WTC11 (cell line): Measurements from ENCODE around the gene SLC15A5. TPM values are rescaled to one million over a fixed set of nuclear protein-coding genes. Genes with fewer than 3 reads are reported as not detected.

Experiments used
- ATAC-seq: fragments of 200-7000 bp; cut with Tn5 transposase; 2 replicates; pipeline ENCODE4 v1.10.0; 2021; ENCODE audit warnings: mild to moderate bottlenecking, moderate library complexity
- CTCF ChIA-PET: fragments of 300-600 bp; sonication (Branson Sonifier 250); formaldehyde crosslinking; loops from one replicate; lab custom pipeline; 2021; ENCODE audit warnings: antibody characterized with exemption; lab: Charles Lee
- POLR2A ChIA-PET: fragments of 350-600 bp; sonication (Branson Sonifier 250); formaldehyde crosslinking; loops from one replicate; lab custom pipeline; 2021; ENCODE audit warnings: antibody characterized with exemption; lab: Charles Lee
- DNase-seq: peaks from one replicate; pipeline ENCODE4 v3.0.0; 2021; ENCODE audit warnings: low spot score
- H3K27ac Mint-ChIP-seq: 2 replicates; pipeline ENCODE4 v1.8.0; 2021; ENCODE audit warnings: mixed read lengths
- H3K27me3 Mint-ChIP-seq: 2 replicates; pipeline ENCODE4 v1.8.0; 2021; ENCODE audit warnings: low read depth, mild to moderate bottlenecking, moderate library complexity, mixed read lengths
- H3K36me3 Mint-ChIP-seq: 2 replicates; pipeline ENCODE4 v1.8.0; 2021; ENCODE audit warnings: mixed read lengths
- H3K4me1 Mint-ChIP-seq: 2 replicates; pipeline ENCODE4 v1.8.0; 2022; ENCODE audit warnings: mixed read lengths
- H3K4me3 Mint-ChIP-seq: 2 replicates; pipeline ENCODE4 v1.8.0; 2021; ENCODE audit warnings: mild to moderate bottlenecking, moderate library complexity, mixed read lengths
- H3K9me3 Mint-ChIP-seq: 2 replicates; pipeline ENCODE4 v1.8.0; 2021; ENCODE audit warnings: mixed read lengths
- AR ChIP-seq: fragments of 250-450 bp; sonication (Bioruptor Pico); IDR thresholded peaks from 2 replicates; pipeline ENCODE4 v1.9.0; 2021; ENCODE audit warnings: mild to moderate bottlenecking
- CBFB ChIP-seq: sonication (generic); formaldehyde crosslinking; IDR thresholded peaks from 2 replicates; pipeline ENCODE4 v1.8.1; 2022; ENCODE audit warnings: mild to moderate bottlenecking, low read depth, missing genetic modification reagents
- CREB1 ChIP-seq: sonication (generic); formaldehyde crosslinking; IDR thresholded peaks from 2 replicates; pipeline ENCODE4 v1.8.0; 2023; ENCODE audit warnings: mild to moderate bottlenecking, missing genetic modification reagents
- EMX1 ChIP-seq: fragments of 250-450 bp; sonication (Bioruptor Pico); IDR thresholded peaks from 2 replicates; pipeline ENCODE4 v1.8.0; 2021; ENCODE audit warnings: mild to moderate bottlenecking
- ETV6 ChIP-seq: sonication (generic); formaldehyde crosslinking; IDR thresholded peaks from 2 replicates; pipeline ENCODE4 v1.8.1; 2022; ENCODE audit warnings: mild to moderate bottlenecking, missing genetic modification reagents
- GTF2I ChIP-seq: fragments of 250-450 bp; sonication (Bioruptor Pico); conservative IDR thresholded peaks from 2 replicates; pipeline ENCODE4 v1.4.0; 2021; ENCODE audit warnings: mild to moderate bottlenecking
- JAZF1 ChIP-seq: fragments of 250-450 bp; sonication (Bioruptor Pico); IDR thresholded peaks from 2 replicates; pipeline ENCODE4 v1.9.0; 2021; ENCODE audit warnings: moderate library complexity, mild to moderate bottlenecking, inconsistent platforms
- JUN ChIP-seq: sonication (generic); formaldehyde crosslinking; IDR thresholded peaks from 2 replicates; pipeline ENCODE4 v1.8.0; 2023; ENCODE audit warnings: mild to moderate bottlenecking, missing genetic modification reagents
- MXD4 ChIP-seq: fragments of 250-450 bp; sonication (Bioruptor Pico); IDR thresholded peaks from 2 replicates; pipeline ENCODE4 v1.8.0; 2021; ENCODE audit warnings: mild to moderate bottlenecking, moderate library complexity, borderline replicate concordance
- NFYB ChIP-seq: sonication (generic); formaldehyde crosslinking; conservative IDR thresholded peaks from 2 replicates; pipeline ENCODE4 v1.8.0; 2022; ENCODE audit warnings: low read depth, missing genetic modification reagents
- NR3C1 ChIP-seq: sonication (generic); formaldehyde crosslinking; conservative IDR thresholded peaks from 2 replicates; pipeline ENCODE4 v1.8.1; 2023; ENCODE audit warnings: low read depth, mild to moderate bottlenecking, missing genetic modification reagents
- OVOL2 ChIP-seq: fragments of 250-450 bp; sonication (Bioruptor Pico); IDR thresholded peaks from 2 replicates; pipeline ENCODE4 v1.9.0; 2021; ENCODE audit warnings: mild to moderate bottlenecking, borderline replicate concordance
- SMAD4 ChIP-seq: sonication (generic); formaldehyde crosslinking; IDR thresholded peaks from 2 replicates; pipeline ENCODE4 v1.8.0; 2022; ENCODE audit warnings: mild to moderate bottlenecking, missing genetic modification reagents
- SOX15 ChIP-seq: fragments of 250-450 bp; sonication (Bioruptor Pico); IDR thresholded peaks from 2 replicates; pipeline ENCODE4 v1.9.0; 2021; ENCODE audit warnings: mild to moderate bottlenecking
- ZNF121 ChIP-seq: sonication (generic); formaldehyde crosslinking; IDR thresholded peaks from 2 replicates; pipeline ENCODE4 v1.8.0; 2023; ENCODE audit warnings: missing genetic modification reagents
- ZNF396 ChIP-seq: fragments of 250-450 bp; sonication (Bioruptor Pico); IDR thresholded peaks from 2 replicates; pipeline ENCODE4 v1.8.0; 2021; ENCODE audit warnings: mild to moderate bottlenecking, moderate library complexity, borderline replicate concordance
- ZNF671 ChIP-seq: fragments of 250-450 bp; sonication (Bioruptor Pico); IDR thresholded peaks from 2 replicates; pipeline ENCODE4 v1.8.0; 2021; ENCODE audit warnings: mild to moderate bottlenecking
- total RNA-seq: library from RNA; stranded (reverse); gene quantifications from 3 replicates; pipeline ENCODE4 v1.2.3, GENCODE V29; 2021
- TF ChIP-seq, protein P1 (sequence below): sonication (generic); formaldehyde crosslinking; conservative IDR thresholded peaks from 2 replicates; pipeline ENCODE4 v1.8.1; 2022; ENCODE audit warnings: mild to moderate bottlenecking, missing genetic modification reagents
- TF ChIP-seq, protein P2 (sequence below): fragments of 200-600 bp; IDR thresholded peaks from 2 replicates; pipeline ENCODE4 v1.8.0; 2022; ENCODE audit warnings: antibody characterized with exemption
- TF ChIP-seq, protein P3 (sequence below): sonication (generic); formaldehyde crosslinking; IDR thresholded peaks from 2 replicates; pipeline ENCODE4 v1.8.0; 2022; ENCODE audit warnings: mild to moderate bottlenecking, missing genetic modification reagents

The SLC15A5 gene
- total RNA-seq, 1 experiment from 2014 or later: not detected

DNA sequence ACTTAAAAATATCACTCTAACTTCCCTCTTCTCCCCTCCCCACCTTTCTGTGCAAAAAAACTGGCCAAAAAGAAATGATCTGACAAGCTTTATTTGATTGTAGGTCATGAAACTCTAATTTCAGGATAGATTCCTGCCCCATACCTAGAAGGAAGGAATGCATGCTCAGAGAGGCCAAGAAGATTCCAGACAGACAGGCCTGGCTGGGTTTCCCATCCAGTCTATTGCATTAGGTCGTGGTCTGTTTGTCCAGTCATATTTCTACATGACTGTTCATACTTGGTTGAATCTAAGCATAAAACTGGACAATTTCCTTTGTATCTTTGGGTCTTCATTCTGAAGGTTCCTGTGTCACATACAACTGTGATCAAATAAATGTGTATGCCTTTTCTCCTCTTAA, 20.0 kb upstream of the SLC15A5 start (continued):
- TF ChIP-seq JAZF1 (CRISPR knock-in tag) (no peak), MXD4 (CRISPR knock-in tag) (no peak), SOX15 (CRISPR knock-in tag) (no peak)

DNA sequence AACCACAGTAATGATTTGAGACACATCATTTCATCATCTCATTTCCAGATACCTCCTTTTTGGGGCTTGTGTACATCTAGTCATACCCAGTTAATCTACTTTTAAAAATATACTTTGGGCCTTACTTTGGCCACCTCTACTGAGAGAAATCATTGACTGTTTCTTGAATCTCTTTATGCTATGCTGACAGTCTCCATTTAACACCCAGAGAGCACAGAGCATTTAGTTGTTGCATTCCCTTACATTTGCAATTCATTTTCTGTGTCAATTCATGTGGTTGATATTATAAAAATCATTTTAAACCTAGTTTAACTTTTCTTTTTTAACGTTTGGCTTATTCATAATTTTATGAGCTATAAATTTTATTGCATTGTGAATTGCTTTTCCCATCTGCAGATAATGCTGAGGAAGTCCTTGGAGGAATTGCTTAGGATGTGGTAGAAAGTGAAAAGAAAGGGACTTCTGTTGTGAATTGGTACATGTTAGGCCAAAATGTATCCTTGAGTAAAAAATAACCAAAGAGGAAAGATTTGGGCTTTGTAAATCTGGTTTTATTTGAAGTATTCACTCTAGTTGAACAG, 17.0 kb upstream of the SLC15A5 start:
- H3K27me3 Mint-ChIP-seq: no peaks in the 10 kb centered on the region
- CTCF ChIA-PET: no interaction called here
- POLR2A ChIA-PET: interaction anchor here (0.6 kb wide), 1 partner anchor 48 kb away, joined by 6 read pairs; no protein-coding TSS in a partner anchor
- H3K9me3 Mint-ChIP-seq: no peaks in the 10 kb centered on the region
- H3K36me3 Mint-ChIP-seq: no peaks in the 10 kb centered on the region
- TF ChIP-seq CBFB (CRISPR knock-in tag) (no peak), ETV6 (CRISPR knock-in tag) (no peak)
- peaks cover 2% of the 10 kb centered on the region for H3K4me1 Mint-ChIP-seq
- H3K4me3 Mint-ChIP-seq: no peak overlapping the region
- DNase-seq (no peak), ATAC-seq (no peak)
- no peak overlapping the region for H3K27ac Mint-ChIP-seq

DNA sequence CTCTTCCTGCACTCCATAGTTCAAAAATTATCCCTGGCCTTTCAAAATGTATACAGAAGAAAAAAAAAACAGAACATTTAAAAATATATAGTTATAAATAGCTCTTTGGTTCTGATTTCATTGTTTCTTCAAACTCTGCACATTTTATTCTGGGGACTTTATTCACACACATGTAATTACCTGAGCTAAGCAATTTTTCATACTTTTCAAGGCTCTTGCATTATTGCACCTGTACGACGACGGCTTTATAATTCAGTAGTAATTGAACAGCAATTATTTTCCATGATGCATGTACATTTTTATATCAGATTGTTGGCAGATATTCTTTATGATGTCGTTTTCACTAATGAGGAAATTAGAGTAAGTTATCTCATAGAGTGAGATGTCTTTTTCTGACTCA, 13.5 kb upstream of the SLC15A5 start:
- Mint-ChIP-seq H3K27ac (no peak overlapping the region), H3K27me3 (no peaks in the 10 kb centered on the region), H3K9me3 (no peaks in the 10 kb centered on the region), H3K4me1 (no peaks in the 10 kb centered on the region), H3K36me3 (no peaks in the 10 kb centered on the region), H3K4me3 (no peak overlapping the region)
- no peak for ATAC-seq
- CTCF ChIA-PET: no interaction called here
- DNase-seq: no peak
- POLR2A ChIA-PET: no interaction called here
- TF ChIP-seq JUN (CRISPR knock-in tag) (no peak), NR3C1 (CRISPR knock-in tag) (no peak)
- TF ChIP-seq, protein P1, sequence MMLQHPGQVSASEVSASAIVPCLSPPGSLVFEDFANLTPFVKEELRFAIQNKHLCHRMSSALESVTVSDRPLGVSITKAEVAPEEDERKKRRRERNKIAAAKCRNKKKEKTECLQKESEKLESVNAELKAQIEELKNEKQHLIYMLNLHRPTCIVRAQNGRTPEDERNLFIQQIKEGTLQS (CRISPR knock-in tag): no peak

DNA sequence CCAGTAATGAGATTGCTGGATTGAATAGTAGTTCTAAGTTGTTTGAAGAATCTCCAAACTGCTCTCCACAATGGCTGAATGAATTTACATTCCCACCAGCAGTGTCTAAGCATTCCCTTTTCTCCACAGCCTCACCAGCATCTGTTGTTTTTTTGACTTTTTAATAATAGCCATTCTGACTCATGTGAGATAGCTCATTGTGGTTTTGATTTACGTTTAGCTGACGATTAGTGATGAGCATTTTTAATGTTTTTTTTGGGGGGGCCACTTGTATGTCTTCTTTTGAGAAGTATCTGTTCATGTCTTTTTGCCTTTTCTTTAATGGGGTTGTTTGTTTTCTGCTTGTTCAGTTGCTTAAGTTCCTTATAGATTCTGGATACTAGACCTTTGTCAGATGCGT, 8.1 kb upstream of the SLC15A5 start:
- Mint-ChIP-seq H3K4me1 (peaks cover 4% of the 10 kb centered on the region), H3K27me3 (no peaks in the 10 kb centered on the region), H3K36me3 (no peaks in the 10 kb centered on the region), H3K4me3 (no peak overlapping the region), H3K9me3 (no peaks in the 10 kb centered on the region), H3K27ac (no peak overlapping the region)
- CTCF ChIA-PET: no interaction called here
- POLR2A ChIA-PET: no interaction called here
- no peak for TF ChIP-seq ZNF396 (CRISPR knock-in tag)
- no peak for TF ChIP-seq NFYB
- no peak for TF ChIP-seq SMAD4 (CRISPR knock-in tag)
- TF ChIP-seq NR3C1 (CRISPR knock-in tag): no peak
- no peak for TF ChIP-seq ZNF671 (CRISPR knock-in tag)
- TF ChIP-seq MXD4 (CRISPR knock-in tag): no peak
- TF ChIP-seq, protein P2, sequence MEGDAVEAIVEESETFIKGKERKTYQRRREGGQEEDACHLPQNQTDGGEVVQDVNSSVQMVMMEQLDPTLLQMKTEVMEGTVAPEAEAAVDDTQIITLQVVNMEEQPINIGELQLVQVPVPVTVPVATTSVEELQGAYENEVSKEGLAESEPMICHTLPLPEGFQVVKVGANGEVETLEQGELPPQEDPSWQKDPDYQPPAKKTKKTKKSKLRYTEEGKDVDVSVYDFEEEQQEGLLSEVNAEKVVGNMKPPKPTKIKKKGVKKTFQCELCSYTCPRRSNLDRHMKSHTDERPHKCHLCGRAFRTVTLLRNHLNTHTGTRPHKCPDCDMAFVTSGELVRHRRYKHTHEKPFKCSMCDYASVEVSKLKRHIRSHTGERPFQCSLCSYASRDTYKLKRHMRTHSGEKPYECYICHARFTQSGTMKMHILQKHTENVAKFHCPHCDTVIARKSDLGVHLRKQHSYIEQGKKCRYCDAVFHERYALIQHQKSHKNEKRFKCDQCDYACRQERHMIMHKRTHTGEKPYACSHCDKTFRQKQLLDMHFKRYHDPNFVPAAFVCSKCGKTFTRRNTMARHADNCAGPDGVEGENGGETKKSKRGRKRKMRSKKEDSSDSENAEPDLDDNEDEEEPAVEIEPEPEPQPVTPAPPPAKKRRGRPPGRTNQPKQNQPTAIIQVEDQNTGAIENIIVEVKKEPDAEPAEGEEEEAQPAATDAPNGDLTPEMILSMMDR: no peak
- DNase-seq (no peak), ATAC-seq (no peak)

GRCh38 chr12:16282978-16283377, 5.5 kb upstream of the SLC15A5 start:
- Mint-ChIP-seq H3K27ac (no peak overlapping the region), H3K4me3 (no peak overlapping the region), H3K27me3 (no peaks in the 10 kb centered on the region; the same call in 1 of the 2 replicates), H3K36me3 (0 out of 2 replicates have a peak, but pooled peaks cover 3% of the 10 kb centered on the region), H3K4me1 (peaks cover 4% of the 10 kb centered on the region), H3K9me3 (no peaks in the 10 kb centered on the region)
- ATAC-seq: no peak
- POLR2A ChIA-PET: no interaction called here
- CTCF ChIA-PET: no interaction called here
- no peak for TF ChIP-seq OVOL2 (CRISPR knock-in tag)
- DNase-seq: no peak

DNA sequence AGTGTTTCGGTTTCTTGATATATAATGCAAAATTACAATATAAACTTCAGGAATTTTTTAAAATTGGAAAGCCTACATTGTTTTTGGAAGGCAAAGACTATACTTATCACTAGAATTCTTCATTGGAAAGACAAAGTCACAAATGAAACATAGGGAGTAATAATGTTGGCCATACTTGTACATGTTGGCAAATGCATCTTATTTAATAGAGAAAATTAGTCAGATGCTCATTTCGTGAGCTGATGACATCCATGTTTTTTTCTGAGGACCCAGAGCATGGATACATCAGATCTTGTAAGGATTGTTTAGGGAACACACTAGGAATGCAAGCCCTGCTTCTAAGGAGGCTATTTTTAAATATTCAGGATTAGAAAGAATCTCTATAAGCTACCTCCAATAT, 4.6 kb upstream of the SLC15A5 start:
- H3K4me3 Mint-ChIP-seq: no peak overlapping the region
- ATAC-seq: no peak
- ChIA-PET CTCF (no interaction called here), POLR2A (no interaction called here)
- DNase-seq: no peak
- H3K27ac Mint-ChIP-seq: no peak overlapping the region
- no peaks in the 10 kb centered on the region for H3K9me3 Mint-ChIP-seq
- peaks cover 8% of the 10 kb centered on the region for H3K4me1 Mint-ChIP-seq
- 0 out of 2 replicates have a peak, but pooled peaks cover 3% of the 10 kb centered on the region for H3K36me3 Mint-ChIP-seq
- H3K27me3 Mint-ChIP-seq: no peaks in the 10 kb centered on the region; the same call in 1 of the 2 replicates
- TF ChIP-seq GTF2I (CRISPR knock-in tag) (no peak), CREB1 (no peak), JUN (CRISPR knock-in tag) (no peak), ZNF121 (CRISPR knock-in tag) (no peak), AR (CRISPR knock-in tag) (no peak), JAZF1 (CRISPR knock-in tag) (no peak), EMX1 (CRISPR knock-in tag) (no peak)
- TF ChIP-seq, protein P3, sequence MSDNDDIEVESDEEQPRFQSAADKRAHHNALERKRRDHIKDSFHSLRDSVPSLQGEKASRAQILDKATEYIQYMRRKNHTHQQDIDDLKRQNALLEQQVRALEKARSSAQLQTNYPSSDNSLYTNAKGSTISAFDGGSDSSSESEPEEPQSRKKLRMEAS (CRISPR knock-in tag): no peak
